Activated CD4-positive, alpha-beta T cell treated with anti-CD3 and anti-CD28 coated beads, Interleukin-2, Interleukin-4, amounts not matched to agents 100 ng/mL and 50 ng/mL, durations not matched to agents 16 hours and 8 hours (primary cell): ENCODE results near the gene SRRT.

Experiments
- DNase-seq: peaks from one replicate; pipeline ENCODE4 v3.0.0-alpha.2; 2020; ENCODE audit warnings: low spot score

SRRT gene

DNA sequence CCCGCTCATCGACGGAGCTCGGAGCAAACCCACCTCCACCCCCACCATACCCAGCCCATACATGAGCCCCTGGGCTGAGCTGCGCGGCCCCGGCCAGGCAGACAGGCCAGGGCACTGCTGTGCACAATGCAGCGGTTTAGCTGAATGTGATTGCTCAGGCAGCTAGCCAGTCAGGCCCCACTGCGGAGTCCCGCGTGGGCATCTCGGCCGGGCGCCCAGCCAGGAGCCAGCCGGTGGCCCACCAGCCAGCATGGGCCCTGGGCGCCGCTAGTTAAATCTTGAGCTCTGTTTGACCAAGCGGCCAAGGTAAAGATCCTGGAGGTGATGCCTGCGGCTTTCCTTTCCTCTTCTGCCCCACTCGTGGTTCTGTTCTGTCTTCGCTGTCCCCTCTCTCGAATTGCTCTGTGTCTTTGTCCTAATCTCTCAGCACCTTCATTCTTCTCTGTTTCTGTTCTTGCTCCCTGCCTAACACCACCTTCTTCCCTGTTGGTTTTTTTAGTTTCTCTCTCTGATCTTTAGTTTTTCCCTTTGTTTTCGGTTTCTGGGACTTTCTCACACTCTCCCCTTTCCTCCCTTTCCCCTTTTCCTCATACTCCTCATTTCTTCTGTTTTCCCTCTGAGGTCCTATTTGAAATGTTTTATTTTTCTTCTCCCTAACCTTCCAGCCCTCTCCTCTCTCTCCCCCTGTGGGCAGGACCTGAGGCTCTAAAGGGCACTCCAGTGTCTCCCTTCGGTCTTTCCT lies 8.1 kb downstream of the SRRT start:
- no peak for DNase-seq

DNA sequence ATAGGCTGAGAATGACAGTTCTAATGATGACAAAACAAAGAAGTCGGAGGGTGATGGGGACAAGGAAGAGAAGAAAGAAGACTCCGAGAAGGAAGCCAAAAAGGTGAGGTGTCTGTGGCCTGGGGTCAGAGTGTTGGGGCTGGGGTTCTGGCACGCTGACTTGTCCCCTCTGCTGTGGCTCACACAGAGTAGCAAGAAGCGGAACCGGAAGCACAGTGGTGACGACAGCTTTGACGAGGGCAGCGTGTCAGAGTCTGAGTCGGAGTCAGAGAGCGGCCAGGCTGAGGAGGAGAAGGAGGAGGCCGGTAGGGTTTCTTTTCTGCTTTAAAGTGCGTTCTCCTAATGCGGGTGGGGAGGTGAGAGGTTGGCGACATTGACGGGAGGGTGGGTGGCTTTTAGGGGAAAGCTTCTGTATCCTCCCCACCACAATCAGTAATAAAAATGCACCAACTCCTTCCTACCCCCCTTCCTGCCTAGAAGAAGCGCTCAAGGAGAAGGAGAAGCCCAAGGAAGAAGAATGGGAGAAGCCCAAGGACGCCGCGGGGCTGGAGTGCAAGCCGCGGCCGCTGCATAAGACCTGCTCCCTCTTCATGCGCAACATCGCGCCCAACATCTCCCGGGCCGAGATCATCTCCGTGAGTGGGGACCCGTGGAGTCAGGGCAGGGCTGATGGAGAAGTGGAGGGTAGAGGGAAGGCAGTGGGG lies 10.0 kb downstream of the SRRT start:
- DNase-seq = no peak

DNA sequence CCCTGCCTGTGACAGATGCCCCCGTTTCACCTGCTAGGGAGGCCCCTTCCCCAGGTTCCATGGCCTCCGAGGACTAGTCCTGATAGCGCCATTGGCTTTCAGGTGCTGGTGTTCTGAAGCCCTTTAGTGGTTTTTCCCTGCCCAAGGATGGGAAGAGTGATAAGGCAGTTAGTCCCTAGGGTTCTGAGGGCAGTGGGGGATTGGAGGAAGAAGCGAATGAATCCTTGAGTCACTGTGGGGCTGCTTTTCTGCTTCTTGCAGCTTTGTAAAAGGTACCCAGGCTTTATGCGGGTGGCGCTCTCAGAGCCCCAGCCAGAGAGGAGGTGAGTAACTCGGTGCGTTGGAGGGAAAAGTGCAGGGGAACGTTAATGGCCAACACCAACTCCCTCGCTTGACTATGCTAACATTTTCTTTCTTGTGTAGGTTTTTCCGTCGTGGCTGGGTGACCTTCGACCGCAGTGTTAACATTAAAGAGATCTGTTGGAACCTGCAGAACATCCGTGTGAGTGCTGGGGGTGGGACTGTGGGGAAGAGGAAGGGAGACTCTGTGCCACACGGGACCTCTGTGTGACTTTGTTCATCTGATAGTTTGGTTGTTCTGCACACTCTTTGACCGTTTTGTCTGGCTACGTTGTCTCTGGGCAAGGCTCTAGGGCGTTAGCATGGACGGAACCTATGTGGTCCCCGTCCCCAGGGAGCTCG lies 10.7 kb downstream of the SRRT start:
- no peak for DNase-seq

DNA sequence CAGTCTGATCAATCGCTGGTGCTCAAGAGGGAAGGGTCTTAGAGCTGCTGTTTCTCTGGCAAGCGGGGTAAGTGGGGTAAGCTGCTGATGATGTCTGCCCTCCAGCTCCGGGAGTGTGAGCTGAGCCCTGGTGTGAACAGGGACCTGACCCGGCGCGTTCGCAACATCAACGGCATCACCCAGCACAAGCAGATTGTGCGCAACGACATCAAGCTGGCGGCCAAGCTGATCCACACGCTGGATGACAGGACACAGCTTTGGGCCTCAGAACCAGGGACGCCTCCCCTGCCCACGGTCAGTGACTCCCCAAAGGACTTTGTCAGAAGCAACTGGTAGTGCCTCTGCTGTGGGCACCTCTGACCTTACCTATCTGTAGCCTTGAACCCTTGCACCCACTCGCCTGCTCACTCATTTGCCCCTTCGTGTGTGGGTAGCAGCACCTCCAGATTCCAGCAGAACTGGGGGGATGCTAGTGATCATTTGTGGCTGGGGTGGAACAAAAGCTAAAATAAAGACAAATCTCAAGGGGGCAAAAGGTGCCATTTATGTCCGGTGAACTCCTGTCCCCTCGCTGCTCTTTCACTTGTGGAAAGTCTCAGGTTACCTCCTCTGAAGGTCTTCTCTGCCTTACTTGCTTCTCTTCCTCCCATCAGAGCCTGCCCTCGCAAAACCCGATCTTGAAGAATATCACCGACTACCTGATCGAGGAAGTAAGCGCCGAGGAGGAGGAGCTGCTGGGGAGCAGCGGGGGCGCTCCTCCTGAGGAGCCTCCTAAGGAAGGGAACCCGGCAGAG lies 11.4 kb downstream of the SRRT start:
- no peak for DNase-seq

DNA sequence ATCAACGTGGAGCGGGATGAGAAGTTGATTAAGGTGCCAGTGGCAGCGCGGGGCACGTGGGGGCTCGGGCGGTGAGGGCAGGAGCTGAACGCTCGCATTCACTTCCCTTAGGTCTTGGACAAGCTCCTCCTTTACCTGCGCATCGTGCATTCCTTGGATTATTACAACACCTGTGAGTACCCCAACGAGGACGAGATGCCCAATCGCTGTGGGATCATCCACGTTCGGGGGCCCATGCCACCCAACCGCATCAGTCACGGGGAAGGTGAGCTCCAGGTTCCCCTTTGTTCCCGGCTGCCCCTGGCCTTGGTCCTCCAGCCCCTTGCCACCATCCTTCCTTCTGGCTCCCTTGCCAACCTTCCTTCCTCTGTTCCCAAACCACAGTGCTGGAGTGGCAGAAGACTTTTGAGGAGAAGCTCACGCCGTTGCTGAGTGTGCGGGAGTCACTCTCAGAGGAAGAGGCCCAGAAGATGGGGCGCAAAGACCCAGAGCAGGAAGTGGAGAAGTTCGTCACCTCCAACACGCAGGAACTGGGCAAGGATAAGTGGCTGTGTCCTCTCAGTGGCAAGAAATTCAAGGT lies 12.1 kb downstream of the SRRT start:
- DNase-seq = no peak

DNA sequence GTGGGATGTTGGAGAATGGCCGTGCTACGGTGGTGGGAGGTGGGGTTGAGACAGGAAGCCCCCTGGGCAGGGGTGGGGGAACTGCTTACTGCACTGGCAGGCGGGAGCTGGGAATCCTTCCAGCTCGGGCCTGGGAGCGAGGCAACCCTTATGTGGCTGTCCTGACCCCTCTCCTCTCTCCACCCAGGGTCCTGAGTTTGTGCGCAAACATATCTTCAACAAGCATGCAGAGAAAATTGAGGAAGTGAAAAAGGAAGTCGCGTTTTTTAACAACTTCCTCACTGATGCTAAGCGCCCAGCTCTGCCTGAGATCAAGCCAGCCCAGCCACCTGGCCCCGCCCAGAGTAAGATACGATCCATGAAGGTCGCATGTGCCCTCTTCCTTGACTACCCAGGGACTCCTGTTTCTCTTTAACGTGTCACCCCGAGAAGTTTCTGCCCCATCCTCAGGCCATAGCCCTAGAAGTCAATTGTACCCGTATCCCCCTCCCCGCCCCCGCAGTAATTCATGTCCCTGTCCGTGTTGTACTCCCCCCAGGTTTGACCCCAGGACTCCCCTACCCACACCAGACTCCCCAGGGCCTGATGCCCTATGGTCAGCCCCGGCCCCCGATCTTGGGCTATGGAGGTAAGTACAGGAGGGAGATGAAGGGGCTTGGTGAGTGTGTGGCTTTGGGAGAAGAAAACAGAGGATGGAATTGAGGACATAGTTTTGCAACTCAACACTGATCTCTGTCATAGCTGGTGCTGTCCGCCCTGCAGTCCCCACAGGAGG lies 12.8 kb downstream of the SRRT start:
- DNase-seq = peak; percentile 70

DNA sequence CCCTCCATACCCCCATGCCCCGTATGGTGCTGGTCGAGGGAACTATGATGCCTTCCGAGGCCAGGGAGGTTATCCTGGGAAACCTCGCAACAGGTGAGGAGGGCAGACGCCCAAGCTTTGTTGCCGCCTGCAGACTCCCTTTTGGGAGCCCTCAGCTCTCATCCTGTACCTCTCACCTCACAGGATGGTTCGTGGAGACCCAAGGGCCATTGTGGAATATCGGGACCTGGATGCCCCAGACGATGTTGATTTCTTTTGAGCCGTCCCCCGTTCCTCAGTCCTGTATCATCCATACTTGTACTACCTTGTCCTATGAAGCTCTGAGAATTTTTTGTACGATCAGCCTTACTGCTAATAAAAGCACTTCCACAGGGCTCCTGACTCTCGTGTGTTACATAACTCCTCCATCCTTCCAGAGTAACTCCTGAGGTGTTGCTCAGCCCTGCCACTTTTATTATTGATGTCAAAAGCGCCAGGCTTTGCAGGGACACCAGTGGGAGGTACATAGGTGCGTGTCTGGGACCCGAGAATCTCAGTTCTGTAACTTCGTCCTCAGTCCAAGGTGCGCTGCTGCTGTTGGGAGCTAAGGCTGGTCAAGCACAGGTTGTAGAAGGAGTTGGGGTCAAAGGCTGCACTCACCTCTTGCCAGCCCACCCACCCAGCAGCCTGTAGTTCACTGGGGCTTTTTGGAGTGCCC lies 13.5 kb downstream of the SRRT start:
- DNase-seq = no peak

DNA sequence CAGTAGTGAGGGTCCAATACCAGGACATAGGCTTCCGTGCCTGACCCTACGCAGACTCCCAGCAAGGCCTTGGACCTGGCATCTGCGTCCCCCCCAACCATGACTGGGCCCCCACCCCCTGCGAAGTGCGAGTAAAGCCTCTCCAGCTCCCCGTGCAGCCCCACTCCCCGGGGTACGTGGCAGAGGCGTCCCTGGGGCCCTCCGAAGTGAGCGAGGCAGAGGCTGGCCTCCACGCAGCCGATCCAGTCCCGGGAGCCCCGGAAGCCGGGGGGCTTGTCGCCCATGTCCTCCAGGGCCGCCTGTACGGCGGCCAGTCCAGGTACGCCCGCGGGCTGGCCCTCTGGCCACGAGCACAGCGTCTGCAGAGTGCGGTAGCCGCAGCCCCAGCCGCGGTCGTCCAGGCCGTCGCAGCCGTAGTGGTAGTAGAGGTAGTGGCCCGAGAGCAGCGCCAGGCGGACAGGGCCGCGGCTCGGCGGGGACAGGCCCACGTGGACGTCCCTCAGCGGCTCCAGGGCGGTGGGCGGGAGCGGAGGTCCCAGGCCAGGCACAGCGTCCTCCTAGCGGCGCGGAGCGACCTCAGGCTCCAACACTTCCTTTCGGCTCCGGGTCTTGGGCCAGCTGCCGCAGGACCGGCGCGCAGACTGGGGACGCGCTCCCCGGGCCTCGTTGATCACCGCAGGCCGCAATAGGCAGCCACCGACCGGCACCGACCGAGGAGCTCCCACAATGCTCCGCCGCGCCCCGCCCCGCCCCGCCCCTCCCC lies 14.3 kb downstream of the SRRT start, which contains the start of gene UFSP1:
Gene UFSP1, minus strand, starts transcription at position 728 of the 763 bp plus-strand sequence. Its CDS starts 444 bp downstream, at position 284.
- no peak for DNase-seq

DNA sequence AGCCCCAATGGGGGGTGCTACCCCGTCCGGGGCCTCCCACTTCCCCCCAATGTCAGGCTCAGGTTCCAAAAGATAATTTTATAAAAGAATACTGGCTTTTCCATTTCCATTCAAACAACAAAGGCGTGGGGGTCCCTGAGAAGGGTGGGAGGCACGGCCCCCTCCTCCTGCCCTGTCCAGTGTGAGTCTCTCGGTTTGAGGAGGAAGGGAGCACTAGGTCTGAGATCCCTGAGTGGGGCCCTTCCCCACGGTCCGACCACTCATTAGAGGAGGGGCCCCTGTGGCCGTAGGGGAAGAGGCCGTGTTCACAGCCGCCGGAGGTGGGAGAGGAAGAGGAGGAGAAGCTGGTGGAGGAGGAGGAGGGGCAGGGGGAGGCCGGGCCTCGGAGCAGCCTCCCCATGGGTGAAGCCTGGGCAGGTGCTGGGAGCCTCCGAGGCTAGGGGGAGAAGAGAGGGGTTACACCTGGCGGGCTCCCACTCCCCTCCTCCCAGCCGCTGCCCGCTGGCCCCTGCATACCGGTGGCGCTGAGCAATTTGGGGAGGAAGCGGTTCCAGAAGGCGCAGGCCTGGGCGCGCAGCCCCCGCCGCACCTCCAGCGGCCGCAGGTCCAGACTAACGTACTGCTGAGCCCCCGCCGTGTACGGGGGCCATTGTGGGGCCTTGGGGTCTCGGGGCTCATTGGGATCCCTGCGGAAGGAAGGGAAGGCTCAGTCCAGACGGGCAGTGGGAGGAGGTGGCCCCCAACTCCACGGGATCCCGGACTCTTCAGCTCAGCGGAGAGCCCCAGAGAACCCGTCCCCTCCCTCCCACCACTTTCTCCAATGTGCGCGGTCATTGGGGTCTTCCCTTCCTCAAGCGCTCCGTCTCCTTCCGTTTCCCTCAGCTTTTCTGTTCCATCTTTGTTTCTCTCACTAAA lies 16.0 kb downstream of the SRRT start:
- DNase-seq = no peak

DNA sequence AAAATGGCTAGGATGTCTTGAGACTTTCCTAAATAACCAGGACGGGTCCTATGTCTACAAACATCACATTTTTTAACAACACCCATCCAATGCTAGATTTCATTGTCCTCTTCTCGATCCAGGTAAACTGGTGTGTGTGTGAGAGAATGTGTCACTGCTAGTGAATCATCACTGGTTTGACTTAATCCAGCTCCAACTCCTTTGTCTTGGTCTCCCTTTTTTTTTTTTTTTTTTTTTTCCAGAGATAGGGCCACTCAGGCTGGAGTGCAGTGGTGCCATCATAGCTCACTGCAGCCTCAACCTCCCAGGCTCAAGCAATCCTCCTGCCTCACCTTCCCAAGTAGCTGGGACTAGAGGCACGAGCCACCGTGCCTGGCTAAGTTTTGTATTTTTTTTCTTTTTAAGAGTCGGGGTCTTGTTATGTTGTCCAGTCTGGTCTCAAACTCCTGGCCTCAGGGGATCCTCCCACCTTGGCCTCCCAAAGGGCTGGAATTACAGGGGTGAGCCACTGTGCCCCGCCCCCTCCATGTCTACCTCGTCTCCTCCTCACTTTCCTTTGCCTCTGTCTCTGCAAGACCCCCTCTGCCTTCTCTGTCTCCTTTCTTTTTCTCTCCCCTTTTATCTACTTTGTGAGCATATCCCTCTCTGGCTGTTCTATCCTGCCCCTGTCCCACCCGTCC lies 16.8 kb downstream of the SRRT start:
- DNase-seq = no peak

DNA sequence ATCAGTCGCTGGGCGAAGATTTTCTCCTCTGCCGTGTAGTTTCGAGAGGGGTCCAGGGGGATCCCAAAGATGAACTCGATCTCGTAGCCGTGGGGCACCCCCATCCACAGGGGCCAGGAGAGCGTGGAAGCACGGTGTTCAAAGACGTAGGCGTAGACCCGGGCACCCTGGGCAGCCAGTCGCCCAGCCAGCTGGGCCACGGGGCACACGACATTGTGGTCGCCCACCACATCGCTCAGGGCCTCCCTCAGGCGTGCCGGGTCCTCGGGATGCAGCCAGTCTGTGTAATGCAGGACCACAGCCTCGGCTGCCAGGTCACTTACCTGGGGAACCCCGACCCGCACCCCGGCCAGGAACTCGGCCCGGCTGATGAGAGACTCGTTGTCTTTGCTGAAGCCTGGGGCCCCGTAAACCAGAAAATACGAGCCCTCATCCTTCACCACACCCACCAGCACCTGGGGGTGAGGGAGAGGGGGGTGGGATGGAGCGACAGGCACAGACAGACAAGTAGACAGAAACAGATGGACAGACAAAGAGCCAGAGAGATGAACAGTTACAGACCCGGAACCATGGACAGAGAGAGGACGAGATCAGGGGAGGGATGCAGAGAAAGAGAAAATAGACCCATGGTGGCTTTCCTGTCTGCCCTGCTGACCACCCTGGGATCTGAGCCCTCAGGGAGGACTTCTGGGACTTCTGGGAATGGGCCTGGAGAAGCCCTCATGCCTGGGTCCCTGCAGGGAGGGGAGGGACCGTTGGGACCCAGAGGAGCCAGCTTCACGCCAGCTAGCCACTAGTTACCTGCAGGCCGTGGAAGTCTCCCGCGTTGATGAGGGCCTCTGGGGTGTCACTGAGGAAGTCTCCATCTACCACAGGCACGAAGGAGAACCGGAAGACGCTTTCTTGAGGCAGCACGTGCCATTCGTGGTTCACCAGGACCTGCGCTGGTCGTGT lies 17.7 kb downstream of the SRRT start:
- no peak for DNase-seq

DNA sequence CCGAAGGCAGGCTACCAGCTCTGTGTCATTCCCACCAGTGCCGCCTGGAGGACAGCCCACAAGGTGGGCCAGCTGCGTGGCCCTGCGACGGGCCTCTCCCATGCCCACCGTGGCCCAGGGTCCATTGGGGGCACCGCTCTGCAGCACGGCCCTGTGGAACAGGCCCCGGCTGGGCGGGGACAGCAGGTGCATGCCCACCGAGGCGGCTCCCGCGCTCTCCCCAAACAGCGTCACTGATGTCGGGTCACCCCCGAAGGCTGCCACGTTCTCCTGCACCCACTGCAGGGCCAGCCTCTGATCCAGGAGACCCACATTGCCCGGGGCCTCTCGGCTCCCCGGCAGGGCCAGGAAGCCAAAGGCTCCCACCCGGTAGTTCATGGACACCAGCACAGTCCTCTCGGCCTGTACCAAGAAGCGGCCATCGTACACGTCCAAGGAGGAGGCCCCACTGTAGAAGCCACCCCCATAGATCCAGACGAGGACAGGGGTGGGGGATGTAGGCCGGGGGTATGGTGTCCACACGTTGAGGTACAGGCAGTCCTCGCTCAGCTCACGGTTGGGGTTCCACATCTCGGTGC lies 18.5 kb downstream of the SRRT start:
- DNase-seq = no peak

DNA sequence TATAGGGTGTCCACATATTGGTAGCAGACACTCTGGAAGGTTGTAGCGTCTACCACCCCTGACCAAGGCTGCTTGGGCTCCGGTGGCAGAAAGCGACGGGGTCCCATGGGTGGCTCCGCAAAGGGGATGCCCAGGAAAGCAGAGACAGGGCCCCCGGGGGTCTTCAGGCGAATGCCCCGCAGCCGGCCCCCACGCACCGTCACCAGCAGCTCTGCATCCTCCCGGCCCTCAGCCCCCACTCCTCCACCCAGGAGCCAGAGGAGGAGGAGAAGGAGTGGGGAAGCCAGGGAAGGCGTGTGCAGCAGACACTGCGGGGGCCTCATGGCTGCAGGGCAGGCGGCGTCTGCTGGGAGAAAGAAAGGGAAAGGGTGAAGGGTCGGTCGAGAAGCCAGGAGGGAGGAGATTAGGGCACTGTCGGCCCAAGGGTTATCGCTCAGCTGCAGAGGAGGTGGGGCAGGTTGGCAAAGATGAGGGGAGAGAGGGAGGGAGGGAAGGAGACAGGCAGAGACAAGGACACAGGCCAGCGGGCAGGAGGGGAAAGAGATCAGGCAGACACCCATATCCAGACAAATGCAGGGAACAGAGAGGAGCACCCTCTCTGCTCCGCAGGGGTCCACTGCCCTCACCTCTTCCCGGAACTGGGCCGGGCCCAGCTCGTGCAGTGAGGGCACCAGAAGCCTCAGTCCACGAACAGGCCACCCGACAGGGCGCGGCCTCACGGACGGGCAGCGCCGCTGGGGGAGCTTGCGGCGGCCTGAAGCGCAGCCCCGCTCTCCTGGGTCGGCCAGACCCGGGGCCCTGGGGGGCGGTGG lies 19.2 kb downstream of the SRRT start:
- DNase-seq = no peak

DNA sequence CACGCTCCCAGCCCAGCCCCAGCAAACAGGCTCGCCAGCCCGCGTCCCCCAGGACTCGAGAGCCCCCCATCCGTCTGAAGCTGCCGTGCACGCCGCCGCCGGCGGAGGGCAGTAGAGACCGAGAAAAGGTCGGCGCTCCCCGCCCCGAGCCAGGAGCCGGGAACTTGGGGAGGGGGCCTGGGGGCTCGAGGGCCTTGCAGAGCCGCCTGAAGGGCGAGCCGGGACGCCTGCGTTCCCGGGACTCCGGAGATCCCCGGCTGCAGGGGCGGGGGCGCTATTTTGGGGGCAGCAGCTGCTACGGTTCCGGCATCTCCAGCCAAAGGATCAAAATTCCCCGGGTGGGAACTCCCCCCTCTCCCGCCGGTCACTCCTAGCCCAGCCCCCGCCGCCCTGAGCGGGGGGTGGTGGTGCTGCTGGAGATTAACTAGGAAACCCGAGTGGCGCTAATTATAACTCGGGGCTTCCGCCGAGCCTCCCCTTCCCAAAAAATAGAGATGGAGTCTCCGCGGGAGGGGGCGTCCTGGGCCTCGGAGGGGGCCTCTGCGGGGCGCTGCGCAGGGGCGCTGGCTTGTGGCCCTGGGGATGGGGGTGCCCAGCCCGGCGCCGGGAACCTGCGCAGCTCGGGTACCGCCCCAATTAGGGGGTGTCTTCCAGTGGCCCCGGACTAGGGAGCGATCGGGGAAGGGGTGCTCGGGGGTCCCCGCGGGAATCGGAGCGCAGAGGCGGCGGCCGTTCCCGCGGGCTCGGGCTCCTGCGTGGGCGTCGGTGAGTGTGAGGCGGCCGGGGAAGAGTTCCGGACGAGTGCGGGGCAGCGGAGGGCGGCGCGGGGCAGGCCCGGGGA lies 20.2 kb downstream of the SRRT start:
- peak; percentile 42 for DNase-seq

DNA sequence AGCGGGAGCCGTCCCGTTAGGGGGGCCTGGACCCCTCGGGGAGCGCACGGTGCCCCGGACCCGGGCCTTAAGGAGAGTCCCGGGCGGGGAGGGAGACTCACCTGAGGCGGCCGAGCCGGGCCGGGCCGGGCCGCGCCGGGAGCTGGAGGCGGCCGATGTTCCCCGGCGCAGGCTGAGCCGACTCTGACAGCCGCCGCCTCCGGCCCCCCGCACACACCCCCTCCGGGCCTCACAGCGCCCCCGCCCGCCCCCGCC lies 20.7 kb downstream of the SRRT start, which contains the start of gene ACHE:
Gene ACHE, minus strand, starts transcription at position 188 of the 255 bp plus-strand sequence. CDS start 1,656 bp downstream, outside the sequence.
- DNase-seq = no peak
